Activated naive CD4-positive, alpha-beta T cell treated with anti-CD3 and anti-CD28 coated beads for 36 hours (primary cell): ENCODE measurements around the gene P4HTM. TPM values are rescaled to one million over a fixed set of nuclear protein-coding genes. Genes with fewer than 3 reads are reported as not detected.

Experiments
- CTCF ChIA-PET: fragments of 350-600 bp; sonication (Branson Sonifier 250); formaldehyde crosslinking; loops from one replicate; lab custom pipeline; 2021; ENCODE audit warnings: antibody characterized with exemption; lab: Charles Lee
- DNase-seq: peaks from one replicate; pipeline ENCODE4 v3.0.0-alpha.2; 2020
- H3K27ac Mint-ChIP-seq: one replicate; pipeline ENCODE4 v1.8.0; 2021; ENCODE audit warnings: mild to moderate bottlenecking, mixed read lengths
- H3K27me3 Mint-ChIP-seq: one replicate; pipeline ENCODE4 v1.8.0; 2021; ENCODE audit warnings: low read depth, mixed read lengths
- H3K36me3 Mint-ChIP-seq: one replicate; pipeline ENCODE4 v1.8.0; 2021; ENCODE audit warnings: low read depth, mixed read lengths
- H3K4me1 Mint-ChIP-seq: one replicate; pipeline ENCODE4 v1.8.0; 2021; ENCODE audit warnings: low read depth, mixed read lengths
- H3K4me3 Mint-ChIP-seq: one replicate; pipeline ENCODE4 v1.8.0; 2021; ENCODE audit warnings: mild to moderate bottlenecking, moderate library complexity, mixed read lengths
- H3K9me3 Mint-ChIP-seq: one replicate; pipeline ENCODE4 v1.8.0; 2021; ENCODE audit warnings: mixed read lengths
- intact Hi-C: fragments of 100-400 bp; cut with micrococcal nuclease; formaldehyde crosslinking; loops from one replicate; pipeline ENCODE4 v1.15.1; 2023
- total RNA-seq, 2 experiments: library from RNA; stranded (reverse); gene quantifications; one replicate each; pipeline ENCODE4 v1.2.3, GENCODE V29; 2021

Gene P4HTM
- total RNA-seq, 2 experiments from 2014 or later: 20.2 to 21.7 TPM

DNA sequence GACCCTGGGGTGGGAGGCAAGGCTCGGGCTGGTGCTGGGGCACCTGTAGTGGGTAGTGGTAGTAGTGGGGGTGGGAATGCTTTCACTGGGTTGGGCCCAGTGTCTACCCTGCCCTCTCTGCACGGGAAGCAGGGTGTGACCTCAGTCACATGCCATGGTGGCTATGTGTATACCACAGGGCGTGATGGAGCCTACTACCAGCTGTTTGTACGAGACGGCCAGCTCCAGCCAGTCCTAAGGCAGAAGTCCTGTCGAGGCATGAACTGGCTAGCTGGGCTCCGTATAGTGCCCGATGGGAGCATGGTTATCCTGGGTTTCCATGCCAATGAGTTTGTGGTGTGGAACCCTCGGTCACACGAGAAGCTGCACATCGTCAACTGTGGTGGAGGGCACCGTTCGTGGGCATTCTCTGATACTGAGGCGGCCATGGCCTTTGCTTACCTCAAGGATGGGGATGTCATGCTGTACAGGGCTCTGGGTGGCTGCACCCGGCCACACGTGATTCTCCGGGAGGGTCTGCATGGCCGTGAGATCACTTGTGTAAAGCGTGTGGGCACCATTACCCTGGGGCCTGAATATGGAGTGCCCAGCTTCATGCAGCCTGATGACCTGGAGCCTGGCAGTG is 23.2 kb downstream of the P4HTM start:
- H3K27me3 Mint-ChIP-seq: no peaks in the 10 kb centered on the region
- peaks cover 17% of the 10 kb centered on the region for H3K36me3 Mint-ChIP-seq
- DNase-seq: no peak
- H3K9me3 Mint-ChIP-seq: no peaks in the 10 kb centered on the region
- CTCF ChIA-PET: interaction anchor here (1.0 to 9.2 kb wide), 5 partner anchors 6 to 83 kb away, joined by 3 to 84 read pairs (median 5); partner anchors contain the start of genes DALRD3, NDUFAF3 and P4HTM
- intact Hi-C loops: no loop called here
- peaks cover 11% of the 10 kb centered on the region for H3K4me1 Mint-ChIP-seq
- no peak overlapping the region for H3K27ac Mint-ChIP-seq
- H3K4me3 Mint-ChIP-seq: no peak overlapping the region

DNA sequence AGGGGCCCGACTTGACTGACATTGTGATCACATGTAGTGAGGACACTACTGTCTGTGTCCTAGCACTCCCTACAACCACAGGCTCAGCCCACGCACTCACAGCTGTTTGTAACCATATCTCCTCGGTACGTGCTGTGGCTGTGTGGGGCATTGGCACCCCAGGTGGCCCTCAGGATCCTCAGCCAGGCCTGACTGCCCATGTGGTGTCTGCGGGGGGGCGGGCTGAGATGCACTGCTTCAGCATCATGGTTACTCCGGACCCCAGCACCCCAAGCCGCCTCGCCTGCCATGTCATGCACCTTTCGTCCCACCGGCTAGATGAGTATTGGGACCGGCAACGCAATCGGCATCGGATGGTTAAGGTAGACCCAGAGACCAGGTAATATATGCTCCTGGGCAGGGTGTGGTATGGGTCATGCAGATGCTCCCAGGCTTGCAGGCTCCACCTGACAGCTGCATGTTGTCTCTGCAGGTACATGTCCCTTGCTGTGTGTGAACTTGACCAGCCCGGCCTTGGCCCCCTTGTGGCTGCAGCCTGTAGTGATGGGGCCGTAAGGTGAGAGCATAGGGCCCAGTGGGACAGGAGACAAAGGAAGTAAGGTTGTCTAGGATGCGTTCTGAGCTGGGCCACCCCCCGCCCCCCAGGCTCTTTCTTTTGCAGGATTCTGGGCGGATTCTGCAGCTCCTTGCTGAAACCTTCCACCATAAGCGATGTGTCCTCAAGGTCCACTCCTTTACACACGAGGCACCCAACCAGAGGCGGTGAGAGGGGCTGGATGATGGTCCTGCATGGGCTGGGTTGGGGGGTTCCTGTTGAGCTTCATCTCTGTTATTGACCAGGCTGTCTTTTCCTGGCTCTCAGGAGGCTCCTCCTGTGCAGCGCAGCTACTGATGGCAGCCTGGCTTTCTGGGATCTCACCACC is 24.0 kb downstream of the P4HTM start:
- peaks cover 18% of the 10 kb centered on the region for H3K36me3 Mint-ChIP-seq
- no peaks in the 10 kb centered on the region for H3K9me3 Mint-ChIP-seq
- peaks cover 10% of the 10 kb centered on the region for H3K4me1 Mint-ChIP-seq
- CTCF ChIA-PET: interaction anchor here (0.8 to 9.2 kb wide), 7 partner anchors 5 to 82 kb away, joined by 3 to 84 read pairs (median 4); partner anchors contain the start of genes DALRD3, NDUFAF3 and P4HTM
- intact Hi-C loops: no loop called here
- no peak for DNase-seq
- no peaks in the 10 kb centered on the region for H3K27me3 Mint-ChIP-seq
- no peak overlapping the region for H3K4me3 Mint-ChIP-seq
- H3K27ac Mint-ChIP-seq: no peak overlapping the region

DNA sequence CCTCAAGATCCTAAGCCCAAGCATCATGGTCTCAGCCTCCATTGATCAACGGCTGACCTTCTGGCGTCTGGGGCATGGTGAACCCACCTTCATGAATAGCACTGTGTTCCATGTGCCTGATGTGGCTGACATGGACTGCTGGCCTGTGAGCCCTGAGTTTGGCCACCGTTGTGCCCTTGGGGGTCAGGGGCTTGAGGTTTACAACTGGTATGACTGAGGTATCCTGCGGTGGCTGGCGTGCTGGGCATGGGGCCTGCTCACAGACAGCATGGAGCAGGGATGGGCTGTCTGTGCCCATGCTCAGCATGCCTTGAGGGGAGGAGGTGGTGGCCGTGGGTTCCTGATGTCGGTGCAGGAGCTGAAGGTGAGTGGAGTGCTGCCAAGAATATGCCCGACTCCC is 25.0 kb downstream of the P4HTM start:
- no peak for DNase-seq
- no peaks in the 10 kb centered on the region for H3K9me3 Mint-ChIP-seq
- H3K27me3 Mint-ChIP-seq: no peaks in the 10 kb centered on the region
- CTCF ChIA-PET: interaction anchor here (0.9 to 8.7 kb wide), 3 partner anchors 5 to 27 kb away, joined by 3 to 84 read pairs (median 8); partner anchors contain the start of gene WDR6
- peaks cover 16% of the 10 kb centered on the region for H3K4me1 Mint-ChIP-seq
- intact Hi-C loops: no loop called here
- H3K4me3 Mint-ChIP-seq: peak overlapping the region; percentile 11
- peak overlapping the region; percentile 34 for H3K27ac Mint-ChIP-seq
- peaks cover 18% of the 10 kb centered on the region for H3K36me3 Mint-ChIP-seq

DNA sequence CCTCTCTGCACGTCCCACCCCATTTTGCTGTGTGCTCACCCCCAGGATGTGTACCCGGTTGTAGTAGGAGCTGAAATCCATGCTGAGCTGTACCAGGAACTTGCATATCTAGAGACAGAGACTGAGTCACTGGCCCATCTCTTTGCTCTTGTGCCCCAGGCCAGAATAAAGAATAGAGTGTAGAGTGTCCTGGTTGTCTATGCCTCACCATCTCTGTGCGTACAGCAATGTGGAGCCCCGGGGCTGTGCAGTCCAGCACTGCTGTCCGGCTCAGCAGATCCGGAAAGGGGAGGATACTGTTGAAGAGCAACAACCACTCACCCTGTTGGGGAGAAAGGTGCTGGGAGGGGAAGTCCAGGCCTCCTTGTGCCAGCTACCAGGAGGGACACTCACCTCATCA is 25.7 kb downstream of the P4HTM start:
- DNase-seq: no peak
- Mint-ChIP-seq H3K4me3 (no peak overlapping the region), H3K4me1 (peaks cover 18% of the 10 kb centered on the region), H3K27ac (no peak overlapping the region), H3K27me3 (no peaks in the 10 kb centered on the region), H3K36me3 (peaks cover 18% of the 10 kb centered on the region), H3K9me3 (no peaks in the 10 kb centered on the region)
- CTCF ChIA-PET: interaction anchor here (0.5 to 8.7 kb wide), 3 partner anchors 6 to 259 kb away, joined by 3 to 84 read pairs (median 8); partner anchors contain the start of gene WDR6
- intact Hi-C loops: no loop called here

DNA sequence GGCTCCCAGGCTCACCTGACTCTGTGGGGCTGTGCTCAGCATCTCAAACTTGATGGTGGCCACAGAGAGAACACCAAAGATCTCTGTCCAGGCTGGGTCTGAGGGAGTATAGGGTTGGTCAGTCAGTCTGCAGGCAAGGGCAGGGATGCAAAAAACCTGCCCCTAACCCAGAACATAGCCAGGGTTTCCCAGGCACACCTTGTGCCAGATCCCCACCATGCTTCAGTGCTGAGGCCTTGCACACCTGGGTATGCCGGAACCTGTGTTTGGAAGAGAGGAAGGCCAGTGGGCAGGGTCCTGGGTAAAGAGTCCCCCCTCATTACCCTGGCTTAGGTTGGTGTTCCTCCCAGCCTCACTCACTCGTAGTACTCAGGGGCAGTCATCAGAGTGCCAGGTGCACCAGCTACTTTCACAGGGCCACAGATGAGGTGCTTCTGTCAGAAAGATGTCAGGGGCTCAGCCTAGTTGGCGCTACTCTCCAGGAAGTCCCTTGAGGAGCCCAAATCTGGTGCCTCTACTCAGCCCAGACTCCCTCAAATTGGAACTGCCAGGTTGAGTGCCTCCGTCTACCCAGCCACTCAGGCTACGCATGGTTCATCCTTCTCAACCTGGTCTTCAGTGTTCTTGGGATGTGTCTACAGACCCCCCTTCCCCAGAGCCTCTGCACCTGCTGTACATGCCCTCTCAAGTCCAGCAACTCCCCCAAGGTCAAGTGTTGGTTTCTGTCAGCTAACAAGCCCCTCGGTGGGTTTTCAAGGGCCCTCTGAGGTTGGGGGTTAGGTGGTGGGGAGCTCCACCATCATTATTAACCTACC is 26.6 kb downstream of the P4HTM start:
- Mint-ChIP-seq H3K9me3 (no peaks in the 10 kb centered on the region), H3K36me3 (peaks cover 16% of the 10 kb centered on the region), H3K4me1 (peaks cover 18% of the 10 kb centered on the region), H3K4me3 (no peak overlapping the region), H3K27ac (no peak overlapping the region), H3K27me3 (no peaks in the 10 kb centered on the region)
- CTCF ChIA-PET: interaction anchor here (1.3 to 8.7 kb wide), 2 partner anchors 7 to 29 kb away, joined by 6 to 84 read pairs; partner anchors contain the start of gene WDR6
- intact Hi-C loops: no loop called here
- no peak for DNase-seq

DNA sequence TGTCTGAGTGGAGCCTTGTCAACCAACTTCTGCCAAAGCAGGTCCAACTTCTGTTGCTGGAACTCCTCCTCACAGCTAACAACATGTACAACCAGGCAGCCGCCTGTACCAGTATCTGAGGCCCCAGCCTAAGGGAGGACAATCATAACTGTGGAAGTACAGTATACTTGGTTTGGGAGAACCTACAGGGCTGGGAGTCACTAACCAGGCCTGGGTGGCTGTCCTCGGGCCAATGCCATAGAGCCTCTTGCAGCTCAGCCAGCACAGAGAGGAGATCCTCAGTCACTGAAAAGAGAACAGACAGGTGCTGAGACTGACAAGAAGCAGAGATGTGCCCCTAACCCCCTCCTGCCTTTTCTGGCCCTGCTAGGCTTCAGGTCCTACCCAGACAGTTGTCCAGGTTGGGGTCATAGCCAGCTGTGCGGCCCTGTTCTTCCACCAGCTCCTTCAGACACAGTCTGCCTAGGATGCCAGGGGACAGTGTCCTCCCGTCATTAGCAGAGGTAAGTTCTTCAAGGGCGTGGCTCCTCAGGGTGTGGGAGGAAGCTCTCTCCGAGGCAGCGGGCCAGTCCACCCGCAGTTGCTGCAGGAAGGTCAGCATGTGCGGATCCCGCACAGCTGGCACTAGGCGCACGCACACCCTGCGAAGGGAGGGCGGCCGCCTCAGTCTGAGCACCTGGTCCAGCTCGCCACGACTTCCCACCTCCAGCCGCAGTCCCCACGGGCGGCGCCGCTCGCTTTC is 27.4 kb downstream of the P4HTM start:
- intact Hi-C loops: no loop called here
- H3K4me3 Mint-ChIP-seq: peak overlapping the region; percentile 96
- no peak for DNase-seq
- CTCF ChIA-PET: interaction anchor here (1.3 to 8.7 kb wide), 2 partner anchors 8 to 30 kb away, joined by 6 to 84 read pairs; partner anchors contain the start of gene WDR6
- no peaks in the 10 kb centered on the region for H3K27me3 Mint-ChIP-seq
- H3K4me1 Mint-ChIP-seq: peaks cover 18% of the 10 kb centered on the region
- H3K9me3 Mint-ChIP-seq: no peaks in the 10 kb centered on the region
- peaks cover 14% of the 10 kb centered on the region for H3K36me3 Mint-ChIP-seq
- H3K27ac Mint-ChIP-seq: no peak overlapping the region

DNA sequence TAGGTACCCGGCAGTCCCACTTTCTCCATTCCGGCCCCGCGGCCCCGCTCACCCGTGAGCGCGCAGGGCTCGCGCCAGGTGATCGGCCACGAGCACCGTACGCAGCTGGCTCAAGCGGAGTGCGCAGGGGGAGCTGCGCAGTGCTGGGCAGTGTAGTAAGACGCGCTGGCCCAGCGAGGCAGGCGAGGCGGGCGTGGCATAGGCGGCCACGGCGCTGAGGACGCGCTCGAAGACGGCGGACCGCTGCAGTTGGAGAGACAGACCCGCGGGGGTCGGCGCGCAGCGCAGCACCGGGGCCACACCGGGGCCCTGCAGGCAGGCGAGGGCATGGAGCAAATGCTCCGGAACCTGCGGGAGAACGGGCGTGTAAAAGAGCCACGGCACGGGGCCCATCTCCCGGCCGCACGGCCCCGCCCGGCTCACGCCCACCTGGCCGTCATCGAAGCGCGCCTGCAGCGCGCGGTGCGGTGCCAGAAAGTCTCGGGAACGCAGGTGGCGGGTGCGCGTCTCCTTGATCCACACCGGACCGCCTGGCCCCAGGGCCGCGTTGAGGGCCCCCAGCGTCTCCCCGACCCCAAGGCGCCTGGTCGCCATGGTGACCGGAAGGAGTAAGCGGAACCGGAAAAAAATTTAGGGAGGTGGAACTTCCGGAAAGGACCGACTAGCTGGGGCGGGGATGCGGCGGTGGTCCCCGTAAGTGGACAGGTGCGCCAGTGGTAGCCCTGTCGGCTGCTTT is 28.1 kb downstream of the P4HTM start, which contains the start of gene DALRD3:
TSS of gene DALRD3 (minus strand) at position 610 of the 736 bp plus-strand sequence. CDS start at position 594, 16 bp downstream.
- H3K36me3 Mint-ChIP-seq: peaks cover 20% of the 10 kb centered on the region
- intact Hi-C loops: loop anchor here (1.0 kb wide), 1 partner anchor 100 kb away; the partner anchor contains the start of gene ARIH2
- H3K27me3 Mint-ChIP-seq: no peaks in the 10 kb centered on the region
- peaks cover 23% of the 10 kb centered on the region for H3K4me1 Mint-ChIP-seq
- CTCF ChIA-PET: interaction anchor here (1.3 to 8.7 kb wide), 2 partner anchors 9 to 30 kb away, joined by 6 to 84 read pairs; partner anchors contain the start of gene WDR6
- peak; percentile 52 for DNase-seq
- no peaks in the 10 kb centered on the region for H3K9me3 Mint-ChIP-seq
- H3K27ac Mint-ChIP-seq: peak within 1 kb of the TSS; percentile 68
- H3K4me3 Mint-ChIP-seq: peak within 1 kb of the TSS; percentile 96

DNA sequence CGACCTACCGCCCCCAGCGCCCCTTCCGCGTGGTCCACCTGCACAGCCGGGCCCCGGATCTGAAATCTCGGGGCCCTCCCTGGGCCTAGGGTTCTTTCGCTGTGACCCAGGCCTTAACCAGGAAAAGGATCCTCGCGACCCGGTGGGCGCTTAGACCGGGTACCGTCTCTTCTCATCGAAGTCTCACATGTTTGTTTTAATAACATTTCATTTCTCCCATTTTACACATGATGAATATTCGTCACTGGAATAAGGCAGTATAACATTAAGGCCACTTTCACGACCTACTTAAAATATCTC is 28.6 kb downstream of the P4HTM start:
- no peak for DNase-seq
- Mint-ChIP-seq H3K27ac (peak overlapping the region; percentile 68), H3K4me3 (peak overlapping the region; percentile 96), H3K9me3 (no peaks in the 10 kb centered on the region), H3K36me3 (peaks cover 24% of the 10 kb centered on the region), H3K4me1 (peaks cover 26% of the 10 kb centered on the region), H3K27me3 (no peaks in the 10 kb centered on the region)
- CTCF ChIA-PET: interaction anchor here (8.7 kb wide), 1 partner anchor 9 kb away, joined by 84 read pairs; the partner anchor contains the start of gene WDR6
- intact Hi-C loops: loop anchor here (1.0 kb wide), 1 partner anchor 100 kb away; the partner anchor contains the start of gene ARIH2

DNA sequence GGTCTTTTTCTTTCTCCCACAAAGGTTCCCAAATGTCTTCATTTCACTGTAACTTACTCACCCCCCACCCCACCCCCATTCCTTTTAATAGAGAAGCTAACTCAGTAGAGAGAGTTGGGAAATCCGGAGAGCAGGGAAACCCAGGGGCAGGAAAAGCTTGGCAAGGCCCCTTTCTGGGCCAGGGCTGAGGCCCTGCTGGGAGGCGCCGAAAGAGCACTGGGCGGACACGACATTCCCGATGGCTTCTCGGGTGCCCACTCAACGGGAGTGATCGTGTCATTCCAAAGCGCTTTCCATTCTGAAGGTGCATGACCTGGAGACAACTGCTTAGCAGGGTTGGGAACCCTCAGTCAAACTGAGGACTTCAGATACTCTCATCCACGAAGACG is 29.9 kb downstream of the P4HTM start:
- H3K9me3 Mint-ChIP-seq: no peaks in the 10 kb centered on the region
- H3K27me3 Mint-ChIP-seq: no peaks in the 10 kb centered on the region
- H3K27ac Mint-ChIP-seq: peak overlapping the region; percentile 85
- CTCF ChIA-PET: interaction anchor here (0.6 to 8.7 kb wide), 5 partner anchors 10 to 75 kb away, joined by 3 to 84 read pairs (median 5); partner anchors contain the start of genes QRICH1 and WDR6
- no peak for DNase-seq
- H3K4me3 Mint-ChIP-seq: peak overlapping the region; percentile 96
- intact Hi-C loops: loop anchor here (5.0 to 10.0 kb wide), 6 partner anchors 147 to 767 kb away; partner anchors contain the start of genes APEH, CCDC71, GMPPB and GPX1
- H3K4me1 Mint-ChIP-seq: peaks cover 39% of the 10 kb centered on the region
- peaks cover 28% of the 10 kb centered on the region for H3K36me3 Mint-ChIP-seq
